Measurements from ENCODE around the gene MAP3K15.

MAP3K15 gene

DNA sequence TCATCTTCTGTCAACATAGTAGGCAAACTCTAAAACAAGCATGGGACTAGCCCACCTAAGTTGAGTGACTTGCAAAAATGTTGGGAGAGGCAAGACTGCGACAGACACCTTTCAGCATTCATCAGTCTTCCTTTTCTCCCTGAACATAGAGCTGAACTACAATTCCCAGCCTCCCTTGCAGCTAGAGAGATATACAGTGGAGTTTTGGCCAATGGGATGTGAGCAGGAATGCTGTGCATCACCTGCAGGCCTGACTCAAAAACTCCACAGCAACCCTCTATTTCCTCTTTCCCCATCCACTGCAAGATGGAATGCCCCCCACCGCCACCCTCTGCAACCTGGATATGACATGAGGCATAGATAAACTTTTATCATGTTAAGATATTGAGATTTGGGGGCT is 105.0 kb downstream of the MAP3K15 start:
- no peak for DNase-seq (ENCODE audit: low read depth in 3 of 3, low spot score in 1 of 3)

DNA sequence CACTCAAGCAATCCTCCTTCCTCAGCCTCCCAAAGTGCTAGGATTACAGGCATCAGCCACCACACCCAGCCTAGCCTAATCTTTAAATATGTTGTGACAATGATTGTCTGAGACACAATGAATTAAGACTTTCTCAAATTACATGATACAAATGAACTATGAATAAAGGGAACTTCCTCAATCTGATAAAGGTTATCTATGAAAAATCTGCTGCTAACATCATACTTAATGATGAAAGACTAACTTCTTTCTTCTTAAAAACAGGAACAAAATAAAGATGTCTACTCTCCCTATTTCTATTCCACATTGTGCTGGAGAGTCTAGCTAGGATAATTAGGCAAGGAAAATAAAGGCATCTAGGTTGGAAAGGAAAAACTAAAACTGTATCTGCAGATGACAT is 111.6 kb downstream of the MAP3K15 start:
- no peak for DNase-seq (ENCODE audit: low read depth in 3 of 3, low spot score in 1 of 3)

GRCh38 chrX:19392703-19393102 is 122.6 kb downstream of the MAP3K15 start:
- DNase-seq (ENCODE audit: low read depth in 3 of 3, low spot score in 1 of 3), result no peak

DNA sequence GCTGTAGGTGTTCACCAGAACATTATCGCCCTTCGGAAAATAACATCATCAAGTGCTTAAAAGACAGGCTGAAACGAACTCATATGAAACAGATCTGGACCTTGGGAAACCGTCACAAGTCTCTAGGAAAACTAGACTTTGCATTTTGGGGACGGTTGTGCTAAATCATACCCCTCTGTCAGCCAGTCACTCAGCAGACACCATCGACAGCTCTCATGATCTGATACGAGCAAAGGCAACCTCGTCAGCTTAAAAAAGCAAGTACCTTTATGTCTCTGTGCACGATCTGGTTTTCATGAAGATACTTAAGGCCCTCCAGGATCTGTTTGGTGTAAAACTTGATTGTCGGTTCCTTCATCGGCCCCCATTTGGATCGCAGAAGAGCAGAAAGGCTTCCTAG is 123.2 kb downstream of the MAP3K15 start:
- DNase-seq (ENCODE audit: low read depth in 3 of 3, low spot score in 1 of 3), result no peak

DNA sequence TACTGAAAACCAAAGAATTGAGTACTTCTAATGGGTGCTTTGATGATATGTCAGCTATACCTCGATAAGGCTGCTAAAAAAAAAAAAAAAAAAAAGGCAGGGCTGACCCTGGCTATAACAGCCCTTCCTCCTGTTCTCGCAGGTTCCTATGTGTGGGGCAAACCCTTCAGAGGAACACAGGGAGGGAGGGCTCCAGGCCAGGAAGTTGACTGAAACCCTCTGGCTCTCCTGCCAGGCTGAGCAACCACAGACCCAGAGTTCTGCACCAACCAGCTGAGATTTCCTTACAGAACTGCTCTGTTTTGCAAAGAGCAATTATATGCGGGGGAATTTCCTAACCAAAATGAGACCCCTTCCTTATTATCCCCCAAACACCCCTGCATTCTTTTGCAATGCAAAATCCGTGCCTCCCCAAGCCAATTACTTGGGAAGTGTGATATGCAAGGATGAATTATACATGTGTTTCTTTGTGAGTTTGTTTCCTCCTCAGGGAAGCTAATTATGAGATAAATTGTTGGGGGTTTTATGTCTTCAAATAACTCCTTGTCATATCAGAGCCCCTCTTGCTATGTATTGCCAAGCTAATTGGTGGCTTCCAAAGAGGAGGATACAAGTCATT is 126.0 kb downstream of the MAP3K15 start:
- no peak for DNase-seq (ENCODE audit: low read depth in 3 of 3, low spot score in 1 of 3)

- no peak for DNase-seq (ENCODE audit: low read depth in 3 of 3, low spot score in 1 of 3)
Measured at GRCh38 chrX:19388741-19389140, 126.6 kb downstream of the MAP3K15 start.

DNA sequence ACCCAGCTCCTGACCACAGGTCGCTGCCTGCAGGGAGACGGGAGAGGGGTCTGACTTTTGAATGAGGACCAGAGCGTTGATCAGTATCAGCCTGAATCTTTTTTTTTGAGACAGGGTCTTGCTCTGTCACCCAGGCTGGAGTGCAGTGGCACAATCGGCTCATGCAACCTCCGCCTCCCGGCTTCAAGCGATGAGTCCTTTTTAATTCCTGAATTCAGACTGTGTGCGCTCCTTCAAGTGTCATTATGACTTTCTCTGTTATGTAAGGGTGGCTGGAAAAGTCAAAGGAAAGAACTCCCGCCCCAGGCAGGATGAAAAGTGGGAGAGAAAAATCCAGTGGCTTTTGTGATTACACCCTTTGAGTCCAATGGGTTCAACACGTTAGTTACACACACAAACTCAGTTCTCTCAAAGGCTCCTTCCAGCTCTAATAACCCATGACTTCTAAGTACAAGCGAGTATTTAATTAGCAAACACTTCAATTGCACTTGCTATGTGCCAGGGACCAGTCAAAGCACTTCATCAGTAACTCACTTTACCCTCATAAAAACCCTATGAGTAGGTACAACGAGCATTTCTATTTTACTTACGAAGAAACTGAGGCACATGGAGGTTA is 127.1 kb downstream of the MAP3K15 start:
- DNase-seq (ENCODE audit: low read depth in 3 of 3, low spot score in 1 of 3), result no peak

- DNase-seq (ENCODE audit: low read depth in 3 of 3, low spot score in 1 of 3), result no peak
Measured at GRCh38 chrX:19386679-19387078, 128.6 kb downstream of the MAP3K15 start.

- DNase-seq (ENCODE audit: low read depth in 3 of 3, low spot score in 1 of 3), result peak in 2 of 3 donors; percentile 13 to 26
Measured at GRCh38 chrX:19382555-19383145, 132.7 kb downstream of the MAP3K15 start.

DNA sequence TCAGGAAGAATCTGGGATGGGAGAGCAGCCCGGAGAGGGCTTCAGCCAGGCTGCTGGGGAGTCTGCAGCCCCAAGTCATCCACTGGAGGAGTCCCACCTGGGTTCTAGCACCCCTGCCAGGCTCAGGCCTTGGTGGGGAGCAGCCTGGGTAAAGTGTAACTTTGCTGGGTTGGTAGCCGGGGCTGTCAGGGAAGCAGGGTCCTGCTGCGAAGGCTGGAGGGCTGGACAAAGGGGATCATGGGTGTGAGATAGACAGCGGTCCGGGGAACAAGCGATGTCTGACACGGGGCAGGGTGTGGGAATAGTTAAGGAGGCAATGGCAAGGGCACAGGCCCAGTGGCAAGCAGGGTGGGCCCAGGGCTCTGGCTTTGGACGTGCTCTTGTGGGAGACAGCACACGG is 134.0 kb downstream of the MAP3K15 start:
- no peak for DNase-seq (ENCODE audit: low read depth in 3 of 3, low spot score in 1 of 3)

- DNase-seq (ENCODE audit: low read depth in 3 of 3, low spot score in 1 of 3), result no peak
Measured at GRCh38 chrX:19377799-19378198, 137.5 kb downstream of the MAP3K15 start.

GRCh38 chrX:19375546-19375945 is 139.8 kb downstream of the MAP3K15 start:
- DNase-seq (ENCODE audit: low read depth in 3 of 3, low spot score in 1 of 3), result no peak

DNA sequence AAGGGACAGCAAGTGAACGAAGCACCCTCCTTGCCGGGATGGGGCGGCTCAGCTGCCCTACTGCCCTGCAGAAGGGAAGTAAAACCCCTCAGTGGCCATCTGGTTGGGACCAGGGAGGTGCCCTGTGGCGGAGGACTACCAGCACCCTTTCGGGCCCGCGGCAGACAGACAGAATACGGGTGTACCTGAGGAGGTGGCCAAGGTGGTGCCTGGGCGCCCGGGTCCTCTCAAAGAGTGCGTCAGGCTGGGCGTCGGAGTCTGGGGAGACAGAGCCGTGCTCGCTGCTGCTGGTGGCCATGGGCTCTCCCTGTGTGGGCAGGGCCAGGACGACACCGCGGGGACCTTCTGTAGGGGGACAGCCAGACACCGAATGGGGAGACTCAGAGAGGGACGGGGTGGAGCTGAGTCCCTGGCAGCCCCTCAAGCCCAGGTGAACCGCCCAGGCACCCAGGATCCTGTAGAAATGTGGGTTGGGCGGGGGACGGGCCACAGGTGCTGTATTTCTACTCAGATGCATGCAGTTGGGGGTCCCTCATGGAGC is 141.9 kb downstream of the MAP3K15 start:
- DNase-seq (ENCODE audit: low read depth in 3 of 3, low spot score in 1 of 3), result no peak

DNA sequence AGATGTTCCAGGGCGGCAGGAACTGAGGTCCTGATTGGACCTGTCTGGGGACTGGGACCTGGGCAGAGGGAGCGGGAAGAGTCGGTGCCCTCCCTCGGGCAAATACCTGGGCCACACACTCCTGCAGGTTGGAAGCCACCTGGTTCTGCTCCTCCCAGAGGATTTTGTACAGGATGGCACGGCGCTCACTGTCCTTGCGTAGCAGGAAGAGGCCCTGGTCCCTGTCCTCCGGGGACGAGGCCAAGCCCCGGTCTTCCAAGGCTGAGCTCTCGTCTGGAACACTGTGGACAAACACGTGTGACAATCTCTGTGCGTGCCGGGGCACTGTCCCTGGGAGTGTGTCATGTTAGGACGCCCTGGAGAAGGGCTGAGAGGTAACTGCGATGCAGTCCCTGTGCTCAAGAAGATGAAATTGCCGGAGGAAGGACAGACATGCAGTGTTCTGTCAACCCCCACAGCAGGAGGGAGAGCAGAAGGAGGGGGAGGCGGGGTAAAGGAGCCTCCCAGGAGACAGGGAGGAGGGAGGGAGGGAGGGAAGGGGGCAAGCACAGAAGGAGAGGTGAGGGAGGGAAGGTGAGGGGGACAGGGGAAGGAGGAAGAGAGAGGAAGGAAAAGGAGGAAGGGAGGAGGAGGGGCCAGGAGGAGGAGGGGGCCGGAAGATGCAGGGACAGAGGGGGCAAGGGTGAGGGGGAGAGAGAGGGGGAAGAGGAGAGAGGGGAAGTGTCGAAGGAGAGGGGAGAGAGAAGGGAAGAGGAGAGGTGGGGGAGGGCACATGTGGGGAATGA is 142.6 kb downstream of the MAP3K15 start:
- DNase-seq (ENCODE audit: low read depth in 3 of 3, low spot score in 1 of 3), result no peak

DNA sequence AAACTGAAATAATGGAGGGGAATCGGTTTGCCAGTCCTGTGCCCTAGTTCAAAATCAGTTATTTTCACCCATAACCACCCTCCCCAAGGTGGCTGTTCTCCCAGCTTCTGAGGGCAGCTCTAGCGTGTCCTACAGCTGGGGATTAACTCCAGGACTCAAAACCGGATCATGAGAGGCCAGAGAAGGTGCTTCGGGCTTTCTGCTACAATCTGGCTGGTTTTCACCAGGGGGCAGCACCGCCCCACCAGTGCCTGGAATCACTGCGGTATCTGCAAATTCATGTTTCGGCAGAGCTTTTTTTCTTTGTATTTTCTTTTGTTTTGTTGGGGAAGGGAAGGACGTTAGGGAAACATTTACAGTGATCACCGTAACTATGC is 143.2 kb downstream of the MAP3K15 start:
- peak in 2 of 3 donors; percentile 13 to 57 for DNase-seq (ENCODE audit: low read depth in 3 of 3, low spot score in 1 of 3)

DNA sequence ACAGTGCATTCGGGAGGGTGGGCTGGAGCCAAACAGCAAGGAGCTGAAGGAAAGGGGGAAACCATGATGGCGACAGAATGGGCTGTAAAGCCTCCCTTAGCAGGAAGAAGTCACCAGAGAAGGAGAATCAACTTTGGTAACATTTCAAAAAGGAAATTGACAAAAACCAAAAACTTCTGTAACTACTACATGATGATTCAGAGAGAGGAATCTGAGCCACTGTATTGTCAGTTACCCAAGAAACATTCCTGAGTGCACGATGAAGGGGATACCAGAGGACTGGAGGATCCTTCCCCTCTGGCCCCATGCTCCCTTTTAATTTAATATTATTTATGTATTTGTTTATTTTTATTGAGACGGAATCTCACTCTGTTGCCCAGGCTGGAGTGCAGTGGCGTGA is 145.2 kb downstream of the MAP3K15 start:
- no peak for DNase-seq (ENCODE audit: low read depth in 3 of 3, low spot score in 1 of 3)

GRCh38 chrX:19368576-19368975 is 146.7 kb downstream of the MAP3K15 start:
- DNase-seq (ENCODE audit: low read depth in 3 of 3, low spot score in 1 of 3), result no peak

- DNase-seq (ENCODE audit: low read depth in 3 of 3, low spot score in 1 of 3), result no peak
Measured at GRCh38 chrX:19361701-19362100, 153.6 kb downstream of the MAP3K15 start.

GRCh38 chrX:19360903-19361302 is 154.4 kb downstream of the MAP3K15 start:
- DNase-seq (ENCODE audit: low read depth in 3 of 3, low spot score in 1 of 3), result no peak

GRCh38 chrX:19358521-19358920 is 156.8 kb downstream of the MAP3K15 start:
- no peak for DNase-seq (ENCODE audit: low read depth in 3 of 3, low spot score in 1 of 3)

DNA sequence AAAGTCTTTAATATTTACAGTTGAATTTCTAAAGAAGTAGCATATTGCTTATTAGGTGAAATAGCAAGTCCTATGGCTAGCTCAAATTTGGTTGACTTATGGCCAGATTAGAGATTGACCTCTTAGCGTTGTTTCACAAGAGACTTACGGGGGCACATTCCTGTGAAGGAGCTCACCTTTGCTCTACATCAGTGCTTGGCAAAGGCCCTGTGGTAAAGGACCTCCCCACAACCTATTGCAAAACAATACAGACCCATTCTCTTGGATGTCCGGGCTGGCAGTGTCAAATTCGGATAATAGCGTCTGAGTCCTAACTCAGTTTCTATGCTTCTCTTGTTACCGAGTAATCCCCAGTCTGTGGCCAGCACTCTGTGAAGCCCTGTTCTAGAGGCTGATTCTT is 160.7 kb downstream of the MAP3K15 start:
- no peak for DNase-seq (ENCODE audit: low read depth in 3 of 3, low spot score in 1 of 3)

DNA sequence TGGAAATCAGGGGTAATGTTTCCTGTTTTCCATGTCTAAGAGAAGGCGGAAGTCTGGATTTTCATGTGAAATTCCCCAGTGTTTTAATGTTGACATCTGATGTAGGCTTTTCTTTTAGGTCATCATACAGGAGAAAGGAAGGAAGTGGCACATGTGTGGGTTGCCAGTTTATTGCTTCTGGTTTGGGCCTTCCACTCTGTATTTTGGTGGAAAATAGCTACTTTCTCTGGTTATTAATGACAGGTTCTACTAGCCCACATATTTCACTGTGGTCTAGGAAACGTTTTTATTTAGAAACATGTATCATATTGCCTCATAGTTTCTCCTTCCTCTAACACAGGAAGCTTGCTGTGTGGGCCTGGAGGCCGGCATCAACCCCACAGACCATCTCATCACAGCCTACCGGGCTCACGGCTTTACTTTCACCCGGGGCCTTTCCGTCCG is 164.3 kb downstream of the MAP3K15 start:
- no peak for DNase-seq (ENCODE audit: low read depth in 3 of 3, low spot score in 1 of 3)

Measured in stimulated activated CD4-positive, alpha-beta T cell treated with anti-CD3 and anti-CD28 coated beads, TNF-alpha, amount 100 ng/mL, for 1 hour (primary cell).